Breast epithelium (tissue), 3 donors: ENCODE measurements around the gene ANKRD17.

ENCODE experiments used
- POLR2A ChIP-seq: fragments of 450-650 bp; IDR thresholded peaks from one replicate; pipeline ENCODE4 v1.6.1; 2016; ENCODE audit warnings: antibody characterized with exemption, mild to moderate bottlenecking, moderate library complexity
- POLR2AphosphoS5 ChIP-seq, 3 donors: sonication (generic); formaldehyde crosslinking; IDR thresholded peaks; one replicate each; pipeline ENCODE4 v1.6.1; 2017; ENCODE audit warnings: antibody characterized with exemption in 3 of 3
- TF ChIP-seq, protein P1 (sequence below), 3 donors: fragments of 450-650 bp; IDR thresholded peaks; one replicate each; pipeline ENCODE4 v1.5.1; 2016 to 2017; ENCODE audit warnings: antibody characterized with exemption in 3 of 3, mild to moderate bottlenecking in 3 of 3, moderate library complexity in 3 of 3

- TF ChIP-seq, protein P1, sequence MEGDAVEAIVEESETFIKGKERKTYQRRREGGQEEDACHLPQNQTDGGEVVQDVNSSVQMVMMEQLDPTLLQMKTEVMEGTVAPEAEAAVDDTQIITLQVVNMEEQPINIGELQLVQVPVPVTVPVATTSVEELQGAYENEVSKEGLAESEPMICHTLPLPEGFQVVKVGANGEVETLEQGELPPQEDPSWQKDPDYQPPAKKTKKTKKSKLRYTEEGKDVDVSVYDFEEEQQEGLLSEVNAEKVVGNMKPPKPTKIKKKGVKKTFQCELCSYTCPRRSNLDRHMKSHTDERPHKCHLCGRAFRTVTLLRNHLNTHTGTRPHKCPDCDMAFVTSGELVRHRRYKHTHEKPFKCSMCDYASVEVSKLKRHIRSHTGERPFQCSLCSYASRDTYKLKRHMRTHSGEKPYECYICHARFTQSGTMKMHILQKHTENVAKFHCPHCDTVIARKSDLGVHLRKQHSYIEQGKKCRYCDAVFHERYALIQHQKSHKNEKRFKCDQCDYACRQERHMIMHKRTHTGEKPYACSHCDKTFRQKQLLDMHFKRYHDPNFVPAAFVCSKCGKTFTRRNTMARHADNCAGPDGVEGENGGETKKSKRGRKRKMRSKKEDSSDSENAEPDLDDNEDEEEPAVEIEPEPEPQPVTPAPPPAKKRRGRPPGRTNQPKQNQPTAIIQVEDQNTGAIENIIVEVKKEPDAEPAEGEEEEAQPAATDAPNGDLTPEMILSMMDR (IDR thresholded peaks at IDR 0.05) = no peak
- TF ChIP-seq POLR2A = no peak
- TF ChIP-seq POLR2AphosphoS5 (IDR thresholded peaks at IDR 0.05) = no peak
These were observed 223.7 kb downstream of the ANKRD17 start for GRCh38 chr4:73034896-73035295.
